Stimulated activated CD4-positive, alpha-beta T cell treated with anti-CD3 and anti-CD28 coated beads, Interleukin-4, amount 100 ng/mL, for 48 hours (primary cell): ENCODE data around the gene ANKS1B.

Experiments
- DNase-seq, 2 donors: peaks; one replicate each; pipeline ENCODE4 v3.0.0-alpha.2; 2020; ENCODE audit warnings: low read depth in 2 of 2

Gene ANKS1B

DNA sequence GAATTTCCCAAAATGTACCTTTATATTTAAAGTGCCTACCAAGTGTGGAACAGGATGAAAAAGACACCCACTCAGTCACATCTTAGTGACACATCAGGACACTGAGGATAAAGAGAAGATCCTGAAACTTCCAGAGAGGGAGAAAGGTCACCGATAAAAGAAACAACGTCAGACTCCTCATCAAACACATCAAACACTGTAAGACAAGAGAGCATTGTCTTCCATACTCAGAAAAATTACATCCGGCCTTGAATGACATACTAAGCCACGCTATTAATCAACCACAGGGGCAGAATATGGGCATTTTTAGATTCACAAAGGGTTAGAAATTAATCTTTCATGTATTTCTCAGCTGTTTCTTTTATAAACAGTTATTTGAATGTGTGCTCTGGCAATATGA is 849.4 kb downstream of the ANKS1B start:
- DNase-seq: no peak

DNA sequence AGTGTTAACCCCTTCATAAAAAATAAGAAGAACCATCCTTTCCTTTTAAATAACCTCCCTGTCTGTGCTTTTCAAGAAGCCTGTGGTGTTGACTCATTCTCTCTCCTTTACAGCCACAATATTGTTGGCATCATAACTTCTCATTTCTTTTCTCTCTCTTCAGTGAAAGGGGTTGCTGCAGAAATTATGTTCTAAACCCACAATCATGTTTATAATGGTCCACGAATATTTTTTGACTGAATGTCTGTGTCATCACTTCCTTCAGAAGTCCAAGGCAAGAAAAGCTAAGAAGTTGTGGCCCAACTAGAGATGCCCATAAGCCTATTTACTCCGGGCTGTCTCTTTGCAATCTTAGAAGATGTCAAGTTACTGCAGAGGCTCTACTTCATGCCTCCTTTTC is 851.3 kb downstream of the ANKS1B start:
- DNase-seq: no peak

- DNase-seq: no peak
These were observed 853.0 kb downstream of the ANKS1B start for GRCh38 chr12:99131751-99132199.

GRCh38 chr12:99130808-99131553 is 853.8 kb downstream of the ANKS1B start:
- no peak for DNase-seq

DNA sequence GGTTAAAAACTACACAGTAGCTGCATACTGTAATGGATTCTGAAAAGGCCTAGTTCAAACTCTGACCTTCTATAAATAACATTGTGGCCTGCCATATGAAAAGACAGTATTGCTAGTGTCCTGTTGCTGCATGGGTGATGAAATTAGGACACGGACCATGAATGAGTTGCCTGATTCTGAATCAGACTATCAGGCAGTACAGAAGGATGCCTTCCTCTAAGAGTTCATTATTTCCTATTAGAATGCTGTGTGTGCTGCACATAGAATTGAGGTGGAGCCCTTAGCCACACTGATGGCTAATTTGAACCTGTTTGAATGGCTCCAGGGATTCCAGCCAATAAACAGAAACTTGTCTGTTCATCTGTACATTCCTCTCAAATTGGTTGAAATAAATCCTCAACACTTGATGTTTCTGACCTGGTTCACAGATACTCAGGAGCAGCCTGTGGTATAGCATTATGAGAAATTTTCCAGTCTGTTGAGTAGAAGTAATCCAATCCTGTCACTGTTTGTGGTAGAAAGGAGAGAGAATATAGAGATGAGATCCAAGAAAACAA is 856.4 kb downstream of the ANKS1B start:
- no peak for DNase-seq

GRCh38 chr12:99122959-99123358 is 861.8 kb downstream of the ANKS1B start:
- DNase-seq: no peak

DNA sequence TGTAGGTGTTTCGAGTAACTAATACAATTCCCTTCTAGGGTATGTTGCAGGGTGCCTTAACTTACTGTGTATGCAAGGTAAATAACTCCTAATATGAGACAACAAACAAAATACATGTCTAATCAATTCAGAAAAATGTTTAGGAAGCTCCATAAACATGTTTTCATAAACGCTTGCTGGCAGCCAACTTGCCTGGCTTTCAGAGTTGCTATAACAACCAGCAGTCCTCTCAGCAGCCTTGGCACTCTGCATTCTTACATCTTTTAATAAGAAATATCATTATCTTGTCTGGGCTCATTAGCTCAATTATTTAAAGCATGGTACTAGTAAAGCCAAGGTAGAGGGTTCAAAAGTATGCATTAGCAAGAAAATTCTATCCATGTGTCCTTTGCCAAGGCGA is 862.2 kb downstream of the ANKS1B start:
- DNase-seq: no peak

DNA sequence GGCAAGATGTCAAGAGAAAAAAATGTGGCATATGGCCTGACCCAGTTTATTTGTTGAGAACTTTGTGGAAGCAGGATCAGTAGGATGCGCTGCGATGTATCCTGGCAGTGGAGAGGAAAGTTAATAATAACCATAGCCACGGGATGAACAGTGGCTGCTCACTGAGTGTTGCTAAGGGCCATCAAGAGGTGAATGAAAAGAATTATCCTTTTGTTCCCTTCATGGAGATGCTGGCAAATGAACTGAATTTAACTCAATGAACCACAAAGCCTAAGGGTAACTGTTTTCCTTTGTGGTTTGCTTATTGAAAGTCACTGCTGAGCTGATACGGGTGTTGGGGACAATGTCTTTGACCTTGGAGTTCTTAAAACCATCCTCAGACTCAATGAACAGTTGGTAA is 863.2 kb downstream of the ANKS1B start:
- no peak for DNase-seq

DNA sequence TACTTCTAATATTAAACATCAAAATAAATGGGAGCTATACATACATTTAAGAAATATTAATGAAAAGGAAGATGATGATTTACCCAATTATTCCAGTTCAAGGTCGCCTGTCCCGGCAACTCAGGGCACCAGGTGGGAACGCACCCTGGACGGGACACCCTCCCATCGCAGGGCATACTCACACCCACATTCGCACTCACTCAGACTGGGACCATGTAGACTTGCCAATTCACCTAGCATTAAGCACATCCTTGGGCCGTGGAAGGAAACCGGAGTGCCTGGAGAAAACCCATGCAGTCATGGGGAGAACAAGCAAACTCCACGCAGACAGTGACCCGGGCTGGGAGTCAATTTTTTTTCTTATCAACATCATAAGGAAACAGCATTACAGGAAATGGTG is 864.8 kb downstream of the ANKS1B start:
- DNase-seq: no peak

GRCh38 chr12:99119449-99119848 is 865.3 kb downstream of the ANKS1B start:
- DNase-seq: no peak

DNA sequence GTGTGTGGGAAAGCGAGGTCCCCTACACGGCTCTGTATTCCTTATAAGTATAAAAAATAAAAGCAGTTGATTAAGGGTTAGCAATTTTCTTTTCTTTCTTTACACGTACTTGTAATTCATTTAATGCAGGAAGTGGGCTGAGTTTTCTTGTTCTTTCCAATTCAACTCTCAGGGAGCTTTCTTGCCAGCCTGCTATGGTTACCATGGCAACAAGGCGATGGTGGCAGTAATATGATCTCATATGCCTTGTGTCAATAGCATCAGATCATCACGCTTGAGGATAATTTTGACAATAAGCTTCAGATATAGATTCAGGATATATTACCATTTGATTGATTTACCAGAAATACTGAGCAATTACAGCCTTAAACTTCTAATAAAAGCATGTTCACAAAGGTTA is 873.1 kb downstream of the ANKS1B start:
- no peak for DNase-seq

DNA sequence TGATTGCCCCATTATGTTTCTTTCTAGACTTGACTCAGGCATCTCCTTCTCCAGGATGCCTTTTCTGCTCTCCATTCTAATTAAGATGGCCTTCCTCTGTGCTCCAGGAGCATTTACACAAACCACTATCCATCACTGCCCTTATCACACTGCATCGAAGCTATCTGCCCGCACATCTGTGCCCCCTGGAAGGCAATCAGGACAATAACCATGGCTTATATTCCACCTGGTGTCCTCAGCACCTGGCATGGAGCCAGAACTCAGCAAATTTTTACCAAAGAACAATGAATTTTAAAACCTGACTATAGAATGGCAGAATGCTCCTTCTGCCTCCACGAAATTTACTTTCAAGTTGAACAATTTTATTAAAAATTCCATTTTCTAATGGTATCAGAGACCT is 873.9 kb downstream of the ANKS1B start:
- no peak for DNase-seq

GRCh38 chr12:99110212-99110611 is 874.5 kb downstream of the ANKS1B start:
- DNase-seq: no peak

GRCh38 chr12:99108924-99109323 is 875.8 kb downstream of the ANKS1B start:
- no peak for DNase-seq

GRCh38 chr12:99099786-99100185 is 885.0 kb downstream of the ANKS1B start:
- no peak for DNase-seq

- no peak for DNase-seq
These were observed 887.6 kb downstream of the ANKS1B start for GRCh38 chr12:99097171-99097570.

GRCh38 chr12:99093166-99093565 is 891.6 kb downstream of the ANKS1B start:
- DNase-seq: no peak

DNA sequence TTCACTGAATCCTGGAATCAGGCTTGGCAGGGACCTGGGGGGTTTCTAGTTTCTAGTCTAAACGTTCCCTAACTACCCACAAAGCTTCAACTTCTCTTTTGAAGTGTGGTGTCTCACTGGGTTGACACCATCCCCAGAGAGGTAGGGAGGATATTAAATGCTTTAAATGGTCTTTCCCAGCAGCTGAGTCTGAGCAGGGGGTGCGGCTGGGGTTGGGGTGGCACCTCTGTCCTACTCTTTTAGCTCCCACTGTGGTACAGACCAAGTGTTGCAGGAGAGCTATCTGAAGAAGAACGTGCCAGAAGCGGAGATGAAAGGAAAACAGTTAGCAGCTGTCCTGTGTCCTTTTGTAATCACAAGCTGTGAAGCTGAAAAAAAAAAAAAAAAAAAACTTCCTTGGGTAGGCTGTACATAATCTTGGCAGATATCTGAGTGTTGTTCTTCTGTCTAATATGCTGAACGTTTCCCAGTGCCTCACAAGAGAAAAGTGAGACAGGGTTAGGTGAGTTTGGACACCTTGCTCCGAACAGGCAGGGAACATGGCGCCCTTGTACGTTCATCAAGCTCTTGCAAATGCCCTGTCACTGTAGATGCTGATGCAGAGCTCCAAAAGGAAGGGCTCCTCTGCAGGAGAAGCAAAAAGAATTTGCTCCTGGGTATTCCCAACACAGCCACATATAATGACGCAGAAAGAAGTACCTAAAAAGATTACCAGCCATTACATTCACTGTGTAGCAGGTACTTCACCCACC is 892.5 kb downstream of the ANKS1B start:
- DNase-seq: no peak

GRCh38 chr12:99087278-99087677 is 897.5 kb downstream of the ANKS1B start:
- DNase-seq: no peak

GRCh38 chr12:99079811-99080210 is 904.9 kb downstream of the ANKS1B start:
- DNase-seq: no peak

DNA sequence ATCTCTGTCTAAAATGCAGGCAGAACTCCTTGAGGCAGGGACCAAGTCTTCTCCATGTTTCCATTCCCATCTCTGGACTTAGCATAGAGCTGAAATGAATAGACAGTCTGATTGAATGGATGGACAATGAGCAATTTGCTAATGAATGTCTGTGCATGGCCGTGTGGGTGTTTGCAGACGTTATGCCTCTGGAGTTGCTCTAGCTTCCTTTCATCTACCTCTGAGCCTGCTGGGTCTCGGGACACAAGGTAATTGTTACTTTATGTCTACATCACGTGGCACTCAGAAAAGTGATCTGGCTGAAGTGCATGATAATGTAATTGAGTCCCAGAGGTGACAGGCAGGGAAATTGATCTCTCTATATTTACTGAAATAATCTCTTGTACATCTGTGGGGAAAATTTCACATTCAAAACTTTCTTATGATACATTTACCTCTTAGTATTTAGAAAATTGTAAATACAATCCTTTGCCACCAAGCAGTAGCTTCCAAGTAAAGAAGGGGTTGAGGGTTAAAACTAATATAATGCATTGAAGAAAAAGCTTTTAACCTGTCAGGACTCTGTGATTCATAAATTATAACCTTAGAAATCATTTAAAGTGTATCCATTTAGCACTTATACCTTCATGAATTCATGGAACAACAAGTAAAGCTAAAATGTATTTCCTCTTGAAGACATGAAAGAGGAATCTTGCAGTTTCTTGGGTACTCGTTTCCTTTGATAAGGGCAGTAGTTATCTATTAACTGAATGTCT is 915.6 kb downstream of the ANKS1B start:
- no peak for DNase-seq

- no peak for DNase-seq
These were observed 917.5 kb downstream of the ANKS1B start for GRCh38 chr12:99067171-99067785.
